Measurements from ENCODE around the gene PLEKHM2.

Gene PLEKHM2

GRCh38 chr1:15740924-15741850 is 57.1 kb downstream of the PLEKHM2 start:
- DNase-seq = peak; percentile 69

DNA sequence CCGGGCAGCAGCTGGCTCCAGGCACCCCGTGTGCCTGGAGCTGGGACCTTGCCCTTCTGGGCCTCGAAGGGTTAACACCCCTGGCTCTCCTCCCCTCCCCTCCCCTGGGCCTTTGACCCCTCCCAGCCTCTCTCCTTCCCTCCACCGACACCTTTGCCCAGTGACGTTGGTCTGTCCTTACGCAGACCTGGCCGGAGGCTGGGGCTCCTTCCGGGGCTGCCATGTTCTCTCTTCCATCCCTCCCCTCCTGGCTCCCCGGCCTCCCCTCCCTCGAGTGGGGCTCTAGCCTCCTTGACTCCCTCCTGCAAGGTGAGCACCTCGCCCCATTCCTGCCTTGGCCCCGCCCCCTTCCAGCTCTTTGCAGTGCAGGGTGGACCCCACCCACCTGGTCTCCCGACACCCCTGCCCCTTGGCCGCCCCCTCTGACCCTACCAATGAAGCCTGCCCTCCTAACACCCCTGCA is 58.2 kb downstream of the PLEKHM2 start, which contains the start of gene TMEM82:
Gene TMEM82, plus strand, starts transcription at position 161 of the 463 bp plus-strand sequence. Its CDS starts 61 bp downstream, at position 222.
- DNase-seq = no peak

GRCh38 chr1:15744122-15744679 is 60.1 kb downstream of the PLEKHM2 start:
- no peak for DNase-seq

DNA sequence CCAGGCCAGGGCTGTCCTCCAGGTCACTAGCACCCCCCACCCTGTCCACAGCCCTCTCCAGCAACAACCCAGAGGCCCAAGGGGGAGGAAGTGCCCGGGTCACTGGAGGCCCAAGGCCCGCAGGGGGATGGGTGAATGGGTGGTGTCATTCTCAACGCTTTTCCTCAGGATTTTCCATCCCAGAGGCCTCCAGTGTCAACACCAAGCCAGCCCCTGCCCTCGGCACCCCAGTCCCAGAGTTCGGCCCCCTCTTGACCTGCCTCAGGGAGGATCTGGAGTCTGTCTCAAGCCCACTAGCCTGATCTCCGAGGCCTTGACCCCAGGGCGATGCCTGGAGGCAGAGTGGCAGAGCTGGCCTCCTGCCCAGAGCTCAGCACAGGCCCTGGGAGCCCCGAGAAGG is 63.3 kb downstream of the PLEKHM2 start:
- no peak for DNase-seq

DNA sequence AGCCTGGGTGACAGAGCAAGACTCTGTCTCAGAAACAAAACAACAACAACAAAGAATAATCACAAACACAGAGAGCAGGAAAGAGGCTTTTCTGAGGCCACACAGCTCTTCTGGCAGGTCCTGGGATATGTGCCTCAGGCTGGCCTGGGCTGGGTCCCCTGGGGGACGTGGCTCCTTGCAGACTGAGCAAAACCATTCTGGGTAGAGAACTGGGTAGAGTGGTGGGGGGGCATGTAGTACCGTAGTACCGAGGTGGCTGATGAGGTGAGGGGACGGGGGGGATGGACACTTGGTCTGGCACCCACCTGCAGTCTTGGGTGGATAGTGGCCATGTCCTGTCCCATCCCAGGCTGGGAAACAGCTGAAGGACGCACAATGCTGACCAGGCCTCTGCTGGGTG is 64.1 kb downstream of the PLEKHM2 start:
- DNase-seq = no peak

- no peak for DNase-seq
Observed at GRCh38 chr1:15748690-15749398, 64.7 kb downstream of the PLEKHM2 start.

- no peak for DNase-seq
Observed at GRCh38 chr1:15749399-15750291, 65.5 kb downstream of the PLEKHM2 start.

GRCh38 chr1:15750924-15751323 is 66.8 kb downstream of the PLEKHM2 start:
- DNase-seq = no peak

DNA sequence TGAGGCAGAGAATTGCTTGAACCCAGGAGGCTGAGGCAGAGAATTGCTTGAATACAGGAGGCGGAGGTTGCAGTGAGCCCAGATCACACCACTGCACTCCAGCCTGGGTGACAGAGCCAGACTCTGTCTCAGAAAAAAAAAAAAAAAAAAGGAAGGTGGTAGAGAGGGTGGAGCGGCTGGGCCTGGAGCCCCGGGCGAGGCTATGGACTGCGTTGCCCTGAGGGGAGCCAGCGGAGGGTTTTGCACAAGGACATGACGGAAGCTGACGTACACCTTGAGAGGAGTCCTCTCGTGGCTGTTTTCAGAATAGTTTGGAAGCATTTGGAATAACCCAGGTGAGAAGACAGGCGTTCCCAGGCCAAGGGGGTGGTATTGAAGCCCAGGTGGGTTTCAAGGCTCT is 67.6 kb downstream of the PLEKHM2 start:
- DNase-seq = no peak

GRCh38 chr1:15753776-15754175 is 69.7 kb downstream of the PLEKHM2 start:
- DNase-seq = no peak

GRCh38 chr1:15755021-15755645 is 71.0 kb downstream of the PLEKHM2 start:
- DNase-seq = no peak

DNA sequence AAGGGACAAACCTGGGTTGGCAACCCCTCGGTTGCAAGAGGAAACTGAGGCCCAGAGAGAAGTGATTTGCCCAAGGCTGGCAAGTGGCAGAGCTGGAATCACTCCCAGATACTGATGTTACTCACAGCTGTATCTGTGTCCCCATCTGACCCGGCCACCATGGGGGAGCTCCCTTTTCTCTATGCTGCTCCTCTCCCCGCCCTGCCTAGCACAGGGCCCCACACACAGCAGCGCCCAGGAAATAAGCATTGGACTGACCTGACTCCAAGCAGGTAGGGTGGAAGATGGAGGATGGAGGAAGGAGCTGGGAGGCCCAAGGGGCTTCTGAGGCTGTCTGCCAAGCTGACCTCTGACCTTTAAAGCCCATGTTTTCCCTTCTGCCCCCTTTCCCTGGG is 71.5 kb downstream of the PLEKHM2 start:
- no peak for DNase-seq

DNA sequence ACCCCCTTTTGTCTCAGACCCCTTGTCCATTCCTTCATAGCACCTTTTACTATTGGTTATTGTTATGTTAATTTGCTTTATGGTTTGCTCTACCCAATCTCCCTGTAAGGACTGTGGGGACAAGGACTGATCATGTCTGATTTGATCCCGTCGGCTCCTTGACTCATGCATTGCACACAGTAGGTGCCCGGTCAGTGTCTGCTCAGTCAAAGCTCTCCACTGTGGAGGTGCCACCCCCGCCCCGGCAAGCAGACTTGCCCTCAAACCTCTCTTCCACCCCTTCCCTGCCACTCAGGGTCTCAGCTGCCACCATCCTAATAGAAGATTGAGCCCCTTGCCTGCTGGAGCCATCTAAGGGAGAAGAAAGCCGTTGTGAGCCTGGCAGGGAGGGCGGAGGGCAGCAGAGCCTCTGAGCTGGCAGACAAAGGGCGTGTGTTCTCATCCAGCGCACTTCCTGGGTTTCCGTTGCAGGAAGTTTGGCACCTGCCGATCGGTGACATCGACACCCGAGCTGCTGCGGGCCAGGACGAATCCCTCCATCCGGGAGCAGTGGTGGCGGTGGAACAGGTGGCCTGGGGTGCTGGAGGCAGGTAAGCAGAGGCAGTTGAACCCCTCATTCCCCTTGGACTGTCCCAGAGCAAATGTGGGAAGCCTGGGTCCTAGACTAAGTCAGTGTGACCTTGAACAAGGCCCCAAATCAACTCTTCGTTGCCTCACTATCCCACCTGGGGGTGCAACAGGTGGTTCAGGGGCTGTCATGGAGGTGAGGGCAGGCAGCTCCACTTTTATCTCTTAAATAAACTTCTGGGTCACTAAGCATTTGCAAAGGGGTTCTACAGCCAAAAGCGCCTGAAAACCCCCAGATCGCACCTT is 72.3 kb downstream of the PLEKHM2 start:
- DNase-seq = no peak

DNA sequence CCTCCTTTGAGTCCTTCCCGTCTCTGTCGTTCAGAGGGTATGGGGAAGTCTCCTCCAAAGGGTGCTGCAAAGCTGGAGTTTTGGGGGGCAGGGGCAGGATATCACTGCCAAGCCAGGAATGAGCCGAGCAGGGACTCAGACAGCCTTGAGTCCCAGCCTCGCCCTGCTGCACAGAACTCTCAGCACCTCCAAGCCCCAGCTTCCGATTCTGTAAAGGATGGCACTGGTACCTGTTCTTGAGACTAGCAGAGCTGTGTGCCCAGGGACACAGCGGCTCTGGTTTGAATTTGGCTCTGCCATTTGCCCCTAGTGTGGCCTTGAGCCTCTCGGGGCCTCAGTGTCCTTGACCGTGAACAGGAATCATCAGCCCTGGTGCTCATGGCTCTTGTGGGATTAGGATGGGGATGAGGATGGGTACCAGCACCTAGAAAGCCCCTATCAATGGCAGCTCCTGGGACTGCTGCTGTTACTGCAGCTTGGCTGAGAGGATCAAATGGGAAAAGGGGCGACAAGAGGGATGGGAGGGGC is 73.0 kb downstream of the PLEKHM2 start:
- no peak for DNase-seq

GRCh38 chr1:15757575-15758342 is 73.6 kb downstream of the PLEKHM2 start:
- DNase-seq = no peak

- DNase-seq = no peak
Observed at GRCh38 chr1:15758343-15758931, 74.3 kb downstream of the PLEKHM2 start, which contains the start of gene FBLIM1. FBLIM1 (plus strand) TSS chr1:15758795; CDS start chr1:15764984, 6,189 bp downstream.

DNA sequence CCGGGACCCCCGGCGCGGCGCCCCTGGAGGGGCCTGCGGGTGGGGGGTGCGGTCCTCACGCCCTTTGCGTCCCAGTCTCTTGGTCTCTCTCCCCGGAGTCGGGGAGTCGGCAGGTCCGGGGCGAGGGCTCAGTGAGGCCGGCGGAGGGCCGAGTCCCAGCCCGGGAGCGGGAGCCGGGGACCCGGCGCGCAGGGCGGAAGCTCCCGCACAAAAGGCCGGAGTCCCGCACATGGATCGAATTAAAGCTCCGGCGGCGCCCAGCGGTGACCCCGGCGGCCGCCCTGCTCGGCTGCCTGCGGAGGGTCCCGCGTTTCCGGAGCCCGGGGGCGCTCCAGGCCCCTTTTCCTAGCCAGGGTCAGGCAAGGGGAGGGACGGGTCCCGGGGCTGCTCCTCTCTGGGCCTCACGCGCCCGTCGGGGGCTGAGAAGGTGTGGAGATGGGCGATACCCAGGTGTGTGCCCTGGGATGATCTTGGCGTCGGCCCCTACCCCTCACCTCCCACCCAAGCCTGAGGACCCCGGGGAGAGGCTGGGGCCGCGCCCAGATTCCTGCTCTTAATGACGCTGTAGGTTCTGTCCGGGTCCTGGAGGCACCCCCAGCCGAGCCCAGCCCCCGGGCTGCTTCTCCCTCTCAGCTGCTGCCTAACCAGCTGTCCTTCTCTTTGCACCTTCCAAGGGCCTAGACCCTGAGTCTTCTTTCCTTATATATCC is 75.0 kb downstream of the PLEKHM2 start:
- no peak for DNase-seq

GRCh38 chr1:15760520-15761211 is 76.5 kb downstream of the PLEKHM2 start:
- DNase-seq = no peak
